HG03520 (cell line): Measurements from ENCODE around the gene CHD3.

Experiments used
- ATAC-seq: cut with Tn5 transposase; IDR thresholded peaks from one replicate; pipeline ENCODE4 v1.9.1; 2021; ENCODE audit warnings: mild to moderate bottlenecking, moderate library complexity; ENCODE audit not compliant: unreplicated experiment

Gene CHD3

GRCh38 chr17:7864995-7865650 is 23.5 kb upstream of the CHD3 start:
- no peak for ATAC-seq

- no peak for ATAC-seq
Measured at GRCh38 chr17:7867881-7868329, 20.7 kb upstream of the CHD3 start.

- no peak for ATAC-seq
Measured at GRCh38 chr17:7873051-7873450, 15.5 kb upstream of the CHD3 start.

- no peak for ATAC-seq
Measured at GRCh38 chr17:7875804-7876370, 12.7 kb upstream of the CHD3 start.

GRCh38 chr17:7878234-7878633 is 10.4 kb upstream of the CHD3 start:
- no peak for ATAC-seq

GRCh38 chr17:7880076-7880868 is 8.3 kb upstream of the CHD3 start:
- no peak for ATAC-seq

- no peak for ATAC-seq
Measured at GRCh38 chr17:7881276-7882054, 7.1 kb upstream of the CHD3 start.

- no peak for ATAC-seq
Measured at GRCh38 chr17:7882068-7882467, 6.5 kb upstream of the CHD3 start.

GRCh38 chr17:7882629-7883028 is 6.0 kb upstream of the CHD3 start:
- no peak for ATAC-seq

GRCh38 chr17:7883781-7884386 is 4.7 kb upstream of the CHD3 start:
- ATAC-seq, result no peak

GRCh38 chr17:7884581-7885366 is 3.8 kb upstream of the CHD3 start:
- no peak for ATAC-seq

- ATAC-seq, result no peak
Measured at GRCh38 chr17:7885367-7886226, 3.0 kb upstream of the CHD3 start.

GRCh38 chr17:7886227-7887037 is 2.2 kb upstream of the CHD3 start:
- no peak for ATAC-seq

GRCh38 chr17:7887038-7887481 is 1.5 kb upstream of the CHD3 start:
- ATAC-seq, result no peak

- no peak for ATAC-seq
Measured at GRCh38 chr17:7887482-7888183, 956 bp upstream of the CHD3 start.

GRCh38 chr17:7889166-7889955 is 772 bp downstream of the CHD3 start:
- ATAC-seq, result no peak
